ENCODE data around the gene SIRPA. TPM values are rescaled to one million over a fixed set of nuclear protein-coding genes. Genes with fewer than 3 reads are reported as not detected.
"Not testable (repeated sequence)": the region's sequence is repeated elsewhere in the genome, so short reads cannot be mapped to it uniquely, and the experiment has no call there.

The SIRPA gene
- total and polyA plus RNA-seq, 5 experiments from 2014 or later: 0.04 to 0.86 (median 0.82) TPM; not detected in 2

DNA sequence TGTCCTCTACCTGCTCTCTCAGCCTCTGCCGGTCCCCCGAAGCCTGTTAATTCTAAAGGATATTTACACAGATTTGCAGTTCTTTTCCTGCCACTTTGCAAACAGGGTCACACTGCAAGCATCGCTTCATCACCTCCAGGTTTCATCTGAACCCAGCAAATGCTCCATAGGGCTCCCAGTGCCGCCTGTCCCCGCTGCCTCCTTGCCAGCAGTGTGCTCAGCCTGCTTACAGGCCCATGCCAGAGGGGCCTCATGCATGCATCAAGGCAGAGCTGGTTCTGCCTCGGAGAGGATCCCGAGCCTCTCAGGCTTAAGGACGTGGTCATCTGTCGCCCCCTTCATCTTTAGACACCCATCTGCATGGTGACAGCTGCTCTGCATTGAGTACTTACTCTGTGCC lies 10.5 kb downstream of the SIRPA start:
- Mint-ChIP-seq H3K9me3 (no peaks in the 10 kb centered on the region), H3K4me1 (peaks cover 0 to 1% (median 0%) of the 10 kb centered on the region in 4 donors), H3K4me3 (no peak overlapping the region), H3K27ac (no peak overlapping the region), H3K27me3 (peaks cover 14 to 52% (median 21%) of the 10 kb centered on the region in 5 donors), H3K36me3 (no peaks in the 10 kb centered on the region)
- ATAC-seq: no peak
- DNase-seq: no peak
- POLR2A ChIA-PET: no interaction called here

GRCh38 chr20:1906361-1907051 lies 11.3 kb downstream of the SIRPA start:
- no peak overlapping the region for H3K4me3 Mint-ChIP-seq
- no peaks in the 10 kb centered on the region for H3K36me3 Mint-ChIP-seq
- POLR2A ChIA-PET: no interaction called here
- peaks cover 0 to 1% (median 0%) of the 10 kb centered on the region in 4 donors for H3K4me1 Mint-ChIP-seq
- H3K27ac Mint-ChIP-seq: peak overlapping the region in 1 of 10 donors; percentile 10
- no peak for ATAC-seq
- no peak for DNase-seq
- H3K9me3 Mint-ChIP-seq: no peaks in the 10 kb centered on the region
- peaks cover 14 to 47% (median 19%) of the 10 kb centered on the region in 5 donors for H3K27me3 Mint-ChIP-seq

DNA sequence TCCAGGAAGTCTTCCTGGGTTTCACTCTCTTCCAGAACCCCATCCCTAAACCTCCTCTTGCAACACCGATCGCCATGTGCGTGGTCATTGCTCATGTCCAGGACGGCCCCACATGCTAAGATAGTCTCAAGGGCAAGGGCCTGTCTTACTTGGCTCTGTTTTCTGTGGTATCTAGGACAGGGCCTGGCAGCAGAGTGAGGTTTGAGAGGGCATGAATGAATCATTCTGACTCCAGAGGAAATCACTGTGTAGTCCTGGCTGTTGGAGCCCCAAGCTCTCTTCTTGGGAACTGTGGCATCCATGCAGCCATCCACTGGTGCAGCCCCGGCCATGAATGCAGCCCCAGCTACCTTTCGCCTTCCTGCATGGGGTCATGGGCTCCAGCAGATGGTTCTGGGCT lies 12.4 kb downstream of the SIRPA start:
- Mint-ChIP-seq H3K27me3 (peaks cover 10 to 36% (median 12%) of the 10 kb centered on the region in 5 donors), H3K4me3 (no peak overlapping the region), H3K27ac (no peak overlapping the region), H3K4me1 (peaks cover 0 to 1% (median 0%) of the 10 kb centered on the region in 4 donors), H3K9me3 (no peaks in the 10 kb centered on the region), H3K36me3 (no peaks in the 10 kb centered on the region)
- POLR2A ChIA-PET: no interaction called here
- ATAC-seq (no peak), DNase-seq (no peak)

DNA sequence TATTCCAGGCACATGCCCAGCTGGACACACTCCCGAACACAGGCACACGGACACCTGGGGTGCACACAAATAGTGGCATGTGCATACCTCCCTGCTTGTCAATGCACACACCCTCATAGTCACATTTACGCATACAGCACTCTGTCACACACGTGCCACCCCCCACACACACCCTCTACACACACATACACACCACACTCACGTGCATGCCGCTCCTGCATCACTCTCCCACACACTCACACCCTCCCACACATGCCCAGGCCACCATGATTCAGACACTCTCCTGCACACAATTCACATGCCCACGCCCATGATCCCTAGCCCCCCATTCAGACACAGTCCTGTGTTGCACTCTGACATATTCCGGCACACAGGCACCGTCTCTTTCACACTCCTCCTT lies 13.0 kb downstream of the SIRPA start:
- POLR2A ChIA-PET: no interaction called here
- H3K27me3 Mint-ChIP-seq: peaks cover 10 to 30% (median 12%) of the 10 kb centered on the region in 5 donors
- peaks cover 0 to 1% (median 0%) of the 10 kb centered on the region in 4 donors for H3K4me1 Mint-ChIP-seq
- no peak overlapping the region for H3K4me3 Mint-ChIP-seq
- no peak for DNase-seq
- no peak overlapping the region for H3K27ac Mint-ChIP-seq
- no peak for ATAC-seq
- no peaks in the 10 kb centered on the region for H3K9me3 Mint-ChIP-seq
- no peaks in the 10 kb centered on the region for H3K36me3 Mint-ChIP-seq

- no peaks in the 10 kb centered on the region for H3K36me3 Mint-ChIP-seq
- H3K4me1 Mint-ChIP-seq: peaks cover 0 to 1% (median 0%) of the 10 kb centered on the region in 4 donors
- no peak overlapping the region for H3K27ac Mint-ChIP-seq
- H3K4me3 Mint-ChIP-seq: no peak overlapping the region
- POLR2A ChIA-PET: no interaction called here
- DNase-seq: no peak
- ATAC-seq: no peak
- no peaks in the 10 kb centered on the region for H3K9me3 Mint-ChIP-seq
- H3K27me3 Mint-ChIP-seq: peaks cover 9 to 21% (median 12%) of the 10 kb centered on the region in 5 donors
Measured at GRCh38 chr20:1909097-1909496, 13.9 kb downstream of the SIRPA start.

DNA sequence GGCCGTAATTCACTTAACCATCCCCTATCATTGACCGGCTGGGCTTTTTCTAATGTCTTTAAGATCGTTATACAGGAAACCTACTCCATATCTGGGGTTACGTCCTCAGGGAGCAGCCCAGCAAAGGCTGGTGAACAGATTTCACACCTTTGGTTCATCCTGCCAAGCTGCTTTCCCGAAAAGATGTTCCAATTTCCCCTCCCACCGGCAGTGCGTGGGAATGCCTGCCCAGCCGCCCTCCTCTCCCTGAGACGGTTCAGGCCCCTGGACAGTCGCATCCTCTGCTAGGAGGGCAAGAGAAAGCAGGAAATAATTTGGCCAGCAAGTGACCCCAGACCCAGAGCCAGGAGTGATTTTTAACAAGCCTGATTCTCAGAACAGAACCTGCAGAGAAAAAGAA lies 16.3 kb downstream of the SIRPA start:
- Mint-ChIP-seq H3K36me3 (no peaks in the 10 kb centered on the region), H3K4me1 (peaks cover 0 to 1% (median 0%) of the 10 kb centered on the region in 4 donors), H3K27ac (no peak overlapping the region), H3K27me3 (peaks cover 7 to 14% (median 12%) of the 10 kb centered on the region in 5 donors), H3K9me3 (no peaks in the 10 kb centered on the region), H3K4me3 (no peak overlapping the region)
- POLR2A ChIA-PET: no interaction called here
- DNase-seq: no peak
- ATAC-seq: no peak

DNA sequence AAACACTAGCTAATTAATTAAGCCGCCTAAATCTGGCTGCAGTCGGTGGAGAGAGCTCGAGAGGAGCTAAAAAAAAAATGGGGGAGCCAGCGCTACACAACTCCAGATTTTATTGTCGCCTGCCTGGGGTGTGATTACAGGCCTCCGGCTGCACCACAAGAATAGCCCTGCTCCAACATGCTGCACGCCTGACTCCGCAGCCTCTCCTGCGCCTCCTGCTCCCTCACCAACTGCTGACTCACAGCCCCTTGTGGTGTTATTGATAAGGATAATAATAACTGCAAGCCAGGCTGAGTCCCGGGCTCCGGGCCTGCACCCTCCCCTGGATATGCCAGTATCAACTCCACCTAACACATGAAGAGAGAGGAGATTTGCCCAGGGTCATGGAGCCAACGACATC lies 16.8 kb downstream of the SIRPA start:
- H3K36me3 Mint-ChIP-seq: no peaks in the 10 kb centered on the region
- H3K9me3 Mint-ChIP-seq: no peaks in the 10 kb centered on the region
- ATAC-seq (no peak), DNase-seq (no peak)
- peaks cover 0 to 1% (median 0%) of the 10 kb centered on the region in 4 donors for H3K4me1 Mint-ChIP-seq
- POLR2A ChIA-PET: no interaction called here
- H3K4me3 Mint-ChIP-seq: no peak overlapping the region
- peaks cover 6 to 14% (median 10%) of the 10 kb centered on the region in 5 donors for H3K27me3 Mint-ChIP-seq
- no peak overlapping the region for H3K27ac Mint-ChIP-seq

- Mint-ChIP-seq H3K9me3 (no peaks in the 10 kb centered on the region), H3K27me3 (peaks cover 6 to 14% (median 9%) of the 10 kb centered on the region in 5 donors)
- no peak for DNase-seq
Measured at GRCh38 chr20:1912646-1913045, 17.4 kb downstream of the SIRPA start.

GRCh38 chr20:1915233-1915632 lies 20.0 kb downstream of the SIRPA start:
- H3K27me3 Mint-ChIP-seq, POLR2A ChIA-PET, H3K9me3 Mint-ChIP-seq, H3K27ac Mint-ChIP-seq, DNase-seq, ATAC-seq, H3K36me3 Mint-ChIP-seq, H3K4me3 Mint-ChIP-seq, H3K4me1 Mint-ChIP-seq: not testable (repeated sequence)

More at GRCh38 chr20:1912646-1913045, 17.4 kb downstream of the SIRPA start:
- Mint-ChIP-seq H3K4me3 (no peak overlapping the region), H3K4me1 (peaks cover 0 to 1% (median 0%) of the 10 kb centered on the region in 4 donors), H3K36me3 (no peaks in the 10 kb centered on the region), H3K27ac (no peak overlapping the region)
- POLR2A ChIA-PET: no interaction called here
- no peak for ATAC-seq

GRCh38 chr20:1915725-1916124 lies 20.5 kb downstream of the SIRPA start:
- Mint-ChIP-seq H3K27ac (no peak overlapping the region), H3K27me3 (peaks cover 0 to 5% (median 0%) of the 10 kb centered on the region in 5 donors), H3K36me3 (no peaks in the 10 kb centered on the region), H3K4me1 (no peaks in the 10 kb centered on the region), H3K4me3 (no peak overlapping the region), H3K9me3 (no peaks in the 10 kb centered on the region)
- POLR2A ChIA-PET: no interaction called here
- ATAC-seq (no peak), DNase-seq (no peak)

DNA sequence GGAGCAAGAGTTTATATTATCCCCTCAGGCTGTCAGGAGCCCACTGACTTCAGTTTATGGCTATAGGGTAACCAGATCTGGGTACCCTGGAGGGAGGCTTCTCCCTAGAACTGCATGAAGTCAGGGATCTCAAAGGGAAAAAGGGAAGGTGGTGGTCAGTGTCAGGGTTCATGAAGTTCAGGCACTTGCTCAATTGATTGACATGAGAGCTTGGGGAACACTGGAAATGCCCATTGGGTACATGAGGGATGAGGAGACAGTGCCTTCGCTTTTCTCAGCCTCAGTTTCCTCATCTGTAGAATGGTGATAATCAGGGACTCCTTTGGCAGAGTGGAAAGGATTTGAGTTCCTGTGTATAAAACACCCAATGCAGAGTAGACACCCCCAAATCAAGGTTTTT lies 22.6 kb downstream of the SIRPA start:
- ATAC-seq (no peak), DNase-seq (no peak)
- POLR2A ChIA-PET: no interaction called here
- H3K9me3 Mint-ChIP-seq: no peaks in the 10 kb centered on the region
- no peak overlapping the region for H3K27ac Mint-ChIP-seq
- H3K27me3 Mint-ChIP-seq: peaks cover 0 to 5% (median 0%) of the 10 kb centered on the region in 5 donors
- H3K4me3 Mint-ChIP-seq: no peak overlapping the region
- no peaks in the 10 kb centered on the region for H3K36me3 Mint-ChIP-seq
- peaks cover 0 to under 1% (median 0%) of the 10 kb centered on the region in 4 donors for H3K4me1 Mint-ChIP-seq

GRCh38 chr20:1918491-1919165 lies 23.4 kb downstream of the SIRPA start:
- Mint-ChIP-seq H3K4me1 (peaks cover 0 to 2% (median 0%) of the 10 kb centered on the region in 4 donors), H3K4me3 (no peak overlapping the region), H3K27ac (no peak overlapping the region), H3K9me3 (no peaks in the 10 kb centered on the region), H3K27me3 (peaks cover 0 to 3% (median 0%) of the 10 kb centered on the region in 5 donors), H3K36me3 (no peaks in the 10 kb centered on the region)
- DNase-seq: peak in 1 of 10 donors; percentile 56
- POLR2A ChIA-PET: no interaction called here
- ATAC-seq: no peak

DNA sequence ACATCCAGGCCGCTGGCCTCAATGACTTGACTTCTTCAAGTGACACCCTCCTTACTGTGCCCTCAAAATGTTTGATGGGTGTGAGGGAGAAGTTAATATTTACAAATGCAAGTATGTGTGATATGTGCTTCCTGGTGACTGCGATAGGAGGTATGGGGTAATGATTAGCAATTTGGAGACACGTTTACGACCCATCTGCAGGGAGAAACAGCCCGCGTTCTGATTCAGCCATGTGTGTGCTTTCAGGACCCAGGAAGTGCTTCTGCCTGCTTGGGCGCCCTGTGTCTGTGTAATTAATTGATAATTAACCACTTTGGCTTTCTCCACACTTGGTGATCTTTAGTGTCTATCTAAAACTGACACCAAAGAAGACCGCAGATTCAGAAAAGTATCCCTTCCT lies 25.0 kb downstream of the SIRPA start:
- Mint-ChIP-seq H3K36me3 (no peaks in the 10 kb centered on the region), H3K4me3 (no peak overlapping the region), H3K4me1 (peaks cover 0 to 2% (median 0%) of the 10 kb centered on the region in 4 donors), H3K9me3 (no peaks in the 10 kb centered on the region), H3K27me3 (peaks cover 0 to 2% (median 0%) of the 10 kb centered on the region in 5 donors), H3K27ac (no peak overlapping the region)
- POLR2A ChIA-PET: no interaction called here
- no peak for DNase-seq
- no peak for ATAC-seq
